Panc1 (cell line): ENCODE data around the gene RPRD2. TPM values are rescaled to one million over a fixed set of nuclear protein-coding genes. Genes with fewer than 3 reads are reported as not detected.

Experiments
- ATAC-seq: fragments of 200-7000 bp; cut with Tn5 transposase; 2 replicates; pipeline ENCODE4 v1.9.1; 2020; ENCODE audit warnings: mild to moderate bottlenecking, moderate library complexity
- BruUV-seq: library from RNA; stranded (reverse); fragments of 400-500 nt; replicated peaks from 2 replicates; lab custom pipeline; 2021; lab: Mats Ljungman, UMichigan
- CTCF ChIA-PET: fragments of 300-600 bp; sonication (Branson Sonifier 250); formaldehyde crosslinking; loops from one replicate; lab custom pipeline; 2022; ENCODE audit warnings: antibody characterized with exemption; lab: Charles Lee
- POLR2A ChIA-PET: fragments of 300-600 bp; sonication (Branson Sonifier 250); formaldehyde crosslinking; loops from one replicate; lab custom pipeline; 2022; ENCODE audit warnings: antibody characterized with exemption; lab: Charles Lee
- DNase-seq: peaks from one replicate; pipeline ENCODE4 v3.0.0-alpha.2; 2010; ENCODE audit warnings: low read depth, low spot score
- H3K27ac ChIP-seq: 2 replicates; pipeline ENCODE4 v1.5.1; 2011; ENCODE audit warnings: mild to moderate bottlenecking, low read length, inconsistent platforms
- H3K27me3 ChIP-seq: fragments of 200-500 bp; sonication (Bioruptor generic); 2 replicates; pipeline ENCODE4 v1.6.0; 2014; ENCODE audit warnings: low read length, inconsistent platforms; ENCODE audit not compliant: control insufficient read depth, insufficient read depth
- H3K36me3 ChIP-seq: fragments of 200-500 bp; sonication (Bioruptor generic); 2 replicates; pipeline ENCODE4 v1.5.1; 2014; ENCODE audit warnings: inconsistent platforms, mild to moderate bottlenecking, low read length, moderate library complexity; ENCODE audit not compliant: control insufficient read depth, insufficient read depth
- H3K4me1 ChIP-seq: 2 replicates; pipeline ENCODE4 v1.5.1; 2011; ENCODE audit warnings: inconsistent platforms, mild to moderate bottlenecking, low read length, moderate library complexity; ENCODE audit not compliant: control insufficient read depth, insufficient read depth
- H3K4me3 ChIP-seq, 2 experiments: 2 replicates each; pipeline ENCODE4 v1.5.1; 2011 to 2012; ENCODE audit warnings: low read depth in 2 of 2, low read length in 2 of 2, mild to moderate bottlenecking in 2 of 2, inconsistent platforms in 1 of 2, moderate library complexity in 1 of 2
- H3K9me3 ChIP-seq: fragments of 200-500 bp; sonication (Bioruptor generic); 2 replicates; pipeline ENCODE4 v1.5.1; 2014; ENCODE audit warnings: low read depth, mild to moderate bottlenecking, inconsistent platforms, low read length, moderate library complexity; ENCODE audit not compliant: control insufficient read depth, insufficient read depth
- CTCF ChIP-seq: fragments of 450-650 bp; IDR thresholded peaks from 2 replicates; pipeline ENCODE4 v1.5.1; 2017; ENCODE audit warnings: mild to moderate bottlenecking
- POLR2AphosphoS5 ChIP-seq: IDR thresholded peaks from 2 replicates; pipeline ENCODE4 v1.6.1; 2012; ENCODE audit warnings: mild to moderate bottlenecking, low read depth, low read length, moderate library complexity
- REST ChIP-seq, 2 experiments: IDR thresholded peaks; 2 replicates each; pipeline ENCODE4 v1.6.1; 2011 to 2012; ENCODE audit warnings: low read depth in 2 of 2, control low read depth in 1 of 2, low read length in 1 of 2, mild to moderate bottlenecking in 1 of 2, moderate library complexity in 1 of 2; ENCODE audit not compliant: insufficient read depth in 1 of 2
- SIN3A ChIP-seq: IDR thresholded peaks from 2 replicates; pipeline ENCODE4 v1.6.1; 2012; ENCODE audit warnings: low read depth, mild to moderate bottlenecking, low read length, moderate library complexity, borderline replicate concordance; ENCODE audit not compliant: insufficient read depth
- TCF7L2 ChIP-seq: IDR thresholded peaks from 2 replicates; pipeline ENCODE4 v1.6.1; 2011; ENCODE audit warnings: mild to moderate bottlenecking, low read depth, low read length, inconsistent platforms
- in situ Hi-C: cut with HindIII; loops from 2 replicates; pipeline ENCODE4 v1.10.0; 2016; ENCODE audit warnings: low sequenced_read_pairs, low pct_unique_long_range_greater_than_20kb
- intact Hi-C: fragments of 100-400 bp; cut with micrococcal nuclease; formaldehyde crosslinking; loops from one replicate; pipeline ENCODE4 v1.10.0; 2022; ENCODE audit not compliant: unreplicated experiment
- total RNA-seq: library from RNA; stranded (reverse); gene quantifications from one replicate; pipeline ENCODE4 v1.2.1, GENCODE V29; 2021; ENCODE audit not compliant: unreplicated experiment

Gene RPRD2
- total RNA-seq, 1 experiment from 2014 or later = 28.3 TPM

- no peak for TF ChIP-seq SIN3A
- no peak for TF ChIP-seq TCF7L2
- TF ChIP-seq POLR2AphosphoS5 = no peak
- no peak for TF ChIP-seq REST (IDR thresholded peaks at IDR 0.05; ENCODE audit: insufficient read depth in 1 of 2, low read depth in 2 of 2, low read length in 1 of 2)
- TF ChIP-seq CTCF = no peak
- no peak for ATAC-seq
These were observed 41.7 kb downstream of the RPRD2 start for GRCh38 chr1:150405660-150406059.

GRCh38 chr1:150406483-150406882, 42.5 kb downstream of the RPRD2 start:
- ATAC-seq (no peak), DNase-seq (no peak)
- Histone ChIP-seq H3K9me3 (no peaks in the 10 kb centered on the region), H3K27ac (no peak overlapping the region), H3K4me3 (no peak overlapping the region), H3K36me3 (no peaks in the 10 kb centered on the region), H3K27me3 (no peaks in the 10 kb centered on the region), H3K4me1 (peaks cover 10% of the 10 kb centered on the region)
- in situ Hi-C loops = no loop called here
- TF ChIP-seq TCF7L2 (no peak), REST (IDR thresholded peaks at IDR 0.05; ENCODE audit: insufficient read depth in 1 of 2, low read depth in 2 of 2, low read length in 1 of 2) (no peak), POLR2AphosphoS5 (no peak), SIN3A (no peak), CTCF (no peak)
- POLR2A ChIA-PET = no interaction called here
- intact Hi-C loops = no loop called here
- no TSS peak for BruUV-seq
- CTCF ChIA-PET = no interaction called here

More at GRCh38 chr1:150405660-150406059, 41.7 kb downstream of the RPRD2 start:
- in situ Hi-C loops = no loop called here
- Histone ChIP-seq H3K9me3 (no peaks in the 10 kb centered on the region), H3K4me3 (no peak overlapping the region), H3K36me3 (no peaks in the 10 kb centered on the region), H3K4me1 (peaks cover 10% of the 10 kb centered on the region), H3K27me3 (no peaks in the 10 kb centered on the region), H3K27ac (no peak overlapping the region)
- intact Hi-C loops = no loop called here
- CTCF ChIA-PET = no interaction called here
- POLR2A ChIA-PET = no interaction called here
- BruUV-seq = no TSS peak
- no peak for DNase-seq
